ENCODE results near the gene OS9.

OS9 gene

GRCh38 chr12:57735952-57736740, 42.2 kb downstream of the OS9 start:
- no peak for TF ChIP-seq CTCF (IDR thresholded peaks at IDR 0.05; ENCODE audit: borderline replicate concordance, insufficient read depth, low read depth, low read length)
- H3K4me3 ChIP-seq (ENCODE audit: low read depth, low read length): no peak overlapping the region

DNA sequence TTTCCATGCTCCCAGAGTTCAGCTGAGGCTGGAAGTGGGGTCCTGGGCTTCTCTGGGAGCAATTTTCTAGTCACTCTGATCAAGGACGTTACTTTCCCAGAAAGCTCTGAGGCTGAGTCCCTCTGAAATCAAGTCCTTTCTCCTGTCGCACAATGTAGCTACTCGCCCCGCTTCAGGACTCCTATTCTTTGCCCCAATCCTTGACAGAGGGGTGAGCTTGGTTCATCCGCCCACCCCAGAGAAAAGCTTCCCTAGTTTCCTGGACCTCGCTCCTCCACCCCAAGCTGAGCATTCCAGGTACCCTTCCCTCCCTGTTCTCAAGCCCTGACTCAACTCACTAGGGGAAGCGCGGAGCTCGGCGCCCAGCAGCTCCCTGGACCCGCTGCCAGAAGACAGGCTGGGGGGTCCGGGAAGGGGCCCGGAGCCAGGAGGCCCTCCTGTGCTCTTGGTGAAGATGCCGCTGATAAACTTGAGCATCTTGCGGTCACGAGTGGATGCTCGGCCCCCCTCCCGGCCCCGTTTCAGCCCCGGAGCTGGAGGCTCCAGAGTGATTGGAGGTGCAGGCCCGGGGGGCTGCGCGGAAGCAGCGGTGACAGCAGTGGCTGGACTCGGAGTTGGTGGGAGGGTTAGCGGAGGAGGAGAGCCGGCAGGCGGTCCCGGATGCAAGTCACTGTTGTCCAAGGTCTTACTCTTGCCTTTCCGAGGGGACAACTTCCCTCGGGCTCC, 43.0 kb downstream of the OS9 start:
- no peak for TF ChIP-seq CTCF (IDR thresholded peaks at IDR 0.05; ENCODE audit: borderline replicate concordance, insufficient read depth, low read depth, low read length)
- H3K4me3 ChIP-seq (ENCODE audit: low read depth, low read length): no peak overlapping the region

DNA sequence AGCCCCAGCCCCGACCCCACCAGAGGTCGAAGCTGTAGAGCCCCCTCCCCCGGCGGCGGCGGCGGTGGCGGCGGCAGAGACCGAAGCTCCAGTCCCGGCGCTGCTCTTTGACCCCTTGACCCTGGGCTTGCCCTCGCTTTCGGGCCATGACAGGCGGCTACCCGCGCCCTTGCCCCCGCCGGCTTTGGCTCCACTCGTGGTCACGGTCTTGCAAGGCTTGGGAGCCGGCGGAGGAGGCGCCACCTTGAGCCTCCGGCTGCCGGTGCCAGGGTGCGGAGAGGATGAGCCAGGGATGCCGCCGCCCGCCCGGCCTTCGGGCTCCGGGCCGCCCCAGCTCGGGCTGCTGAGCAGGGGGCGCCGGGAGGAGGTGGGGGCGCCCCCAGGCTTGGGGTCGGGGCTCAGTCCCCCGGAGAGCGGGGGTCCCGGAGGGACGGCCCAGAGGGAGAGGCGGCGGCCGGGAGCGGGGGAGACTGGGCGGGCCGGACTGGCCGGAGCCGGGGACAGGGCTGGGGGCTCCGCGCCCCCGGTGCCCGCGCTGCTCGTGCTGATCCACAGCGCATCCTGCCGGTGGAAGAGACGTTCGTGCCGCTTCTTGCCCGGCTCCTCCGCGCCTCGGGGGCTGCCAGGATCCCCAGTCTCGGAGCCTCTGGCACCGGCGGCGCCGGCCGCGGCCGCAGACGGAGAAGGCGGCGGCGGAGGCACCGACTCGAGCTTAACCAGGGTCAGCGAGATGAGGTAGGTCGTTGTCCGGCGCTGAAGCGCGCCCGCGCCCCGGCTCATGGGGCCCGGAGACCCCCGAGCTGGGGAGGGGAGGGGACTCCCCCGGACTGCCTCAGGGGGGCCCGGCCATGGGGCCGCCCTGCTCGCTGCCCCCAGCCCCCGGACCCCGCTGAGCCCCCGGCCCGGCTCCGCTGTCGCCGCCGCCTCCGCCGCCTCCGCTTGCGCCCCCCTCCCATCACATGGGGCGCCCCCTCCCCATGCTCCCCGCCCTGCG, 43.8 kb downstream of the OS9 start:
- H3K4me3 ChIP-seq (ENCODE audit: low read depth, low read length): no peak overlapping the region
- no peak for TF ChIP-seq CTCF (IDR thresholded peaks at IDR 0.05; ENCODE audit: borderline replicate concordance, insufficient read depth, low read depth, low read length)

DNA sequence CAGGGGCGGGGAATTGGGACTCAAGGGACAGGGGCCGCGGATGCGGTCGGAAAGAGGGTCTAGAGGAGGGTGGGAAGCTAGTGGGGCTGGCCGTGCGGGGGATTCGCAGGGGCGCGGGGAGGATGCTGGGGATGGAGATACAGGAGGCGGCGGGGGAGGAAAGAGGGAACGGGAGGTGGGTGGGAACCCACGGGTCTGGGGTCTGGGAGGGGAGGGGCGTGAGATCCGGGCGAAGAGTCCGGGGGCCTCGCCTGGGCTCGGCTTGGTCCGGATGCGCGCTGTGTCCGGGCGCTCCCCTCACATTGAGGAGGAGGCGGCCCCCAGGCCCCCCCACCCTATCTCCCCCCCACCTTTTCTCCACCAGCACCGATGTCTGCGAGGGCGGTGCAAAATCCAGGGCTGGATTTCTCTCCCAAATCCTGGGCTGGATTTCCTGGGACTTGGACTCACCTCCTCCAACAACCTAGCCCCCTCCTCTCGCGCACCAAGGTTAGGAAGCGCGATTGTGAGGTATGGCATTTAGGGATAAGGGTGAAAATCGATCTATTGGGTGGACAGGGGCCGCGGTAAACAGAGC, 44.8 kb downstream of the OS9 start, which contains the start of gene AGAP2:
AGAP2 (minus strand) TSS at position 82 of the 577 bp plus-strand sequence. CDS start 496 bp downstream, outside the sequence.
- no peak for TF ChIP-seq CTCF (IDR thresholded peaks at IDR 0.05; ENCODE audit: borderline replicate concordance, insufficient read depth, low read depth, low read length)
- no peak within 1 kb of the TSS for H3K4me3 ChIP-seq (ENCODE audit: low read depth, low read length)

DNA sequence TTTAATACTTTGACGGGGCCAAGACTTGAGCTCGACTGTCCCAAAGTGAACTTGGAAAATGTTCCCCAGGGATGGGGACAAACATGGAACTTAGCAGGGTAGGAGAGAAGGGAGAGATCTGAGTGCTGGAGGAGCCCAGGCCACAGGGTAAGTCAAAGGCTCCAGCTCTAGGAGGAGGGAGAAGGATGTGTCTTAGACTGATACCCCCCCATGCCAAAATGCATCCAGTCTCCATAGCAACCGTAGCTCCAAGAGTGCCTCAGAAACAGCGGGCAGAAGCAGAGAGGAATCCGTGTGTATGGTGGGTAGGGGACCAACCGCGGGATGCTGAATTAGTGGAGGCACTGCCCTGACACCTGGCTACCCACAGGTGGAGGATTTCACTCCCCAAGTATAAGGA, 45.5 kb downstream of the OS9 start:
- no peak for TF ChIP-seq CTCF (IDR thresholded peaks at IDR 0.05; ENCODE audit: borderline replicate concordance, insufficient read depth, low read depth, low read length)
- no peak overlapping the region for H3K4me3 ChIP-seq (ENCODE audit: low read depth, low read length)

GRCh38 chr12:57739914-57740538, 46.1 kb downstream of the OS9 start:
- no peak for TF ChIP-seq CTCF (IDR thresholded peaks at IDR 0.05; ENCODE audit: borderline replicate concordance, insufficient read depth, low read depth, low read length)
- no peak overlapping the region for H3K4me3 ChIP-seq (ENCODE audit: low read depth, low read length)

Measured in GM12875 (cell line).